Cardiac muscle cell (in vitro differentiated cells and primary cell): Measurements from ENCODE around the gene ZFYVE19. TPM values are rescaled to one million over a fixed set of nuclear protein-coding genes. Genes with fewer than 3 reads are reported as not detected.
"Not testable (repeated sequence)": the region's sequence is repeated elsewhere in the genome, so short reads cannot be mapped to it uniquely, and the experiment has no call there.

Experiments
- DNase-seq, 2 donors: peaks; one replicate each; pipeline versions ENCODE4 v3.0.0 to v3.0.0-alpha.2; 2010 to 2017; ENCODE audit warnings: low read depth in 1 of 2, low spot score in 1 of 2
- H3K27ac ChIP-seq: fragments of 200-600 bp; sonication (generic); 2 replicates; pipeline ENCODE4 v1.5.1; 2016
- H3K27me3 ChIP-seq: fragments of 200-600 bp; sonication (generic); 2 replicates; pipeline ENCODE4 v1.6.0; 2016; ENCODE audit warnings: control low read depth
- H3K36me3 ChIP-seq: fragments of 200-600 bp; sonication (generic); 2 replicates; pipeline ENCODE4 v1.5.1; 2016; ENCODE audit warnings: control low read depth
- H3K4me1 ChIP-seq: fragments of 200-600 bp; sonication (generic); 2 replicates; pipeline ENCODE4 v1.8.1; 2017; ENCODE audit warnings: low read depth, mild to moderate bottlenecking, mixed run types
- H3K4me3 ChIP-seq: fragments of 200-600 bp; sonication (generic); 2 replicates; pipeline ENCODE4 v1.5.1; 2016; ENCODE audit warnings: mild to moderate bottlenecking
- H3K9me3 ChIP-seq: fragments of 200-600 bp; sonication (generic); 2 replicates; pipeline ENCODE4 v1.5.1; 2017; ENCODE audit warnings: low read depth, mild to moderate bottlenecking, control low read depth
- polyA plus RNA-seq: library from polyadenylated mRNA; unstranded; fragments of >200 nt; fragmentation: Nextera tagmentation; extraction: Ambion mirVana; gene quantifications from 2 replicates; pipeline ENCODE4 v1.2.1, GENCODE V29; 2016
- total RNA-seq: library from RNA; depleted of rRNA; stranded (reverse); fragments of >200 nt; gene quantifications from 2 replicates; pipeline ENCODE4 v1.2.3, GENCODE V29; 2016
- TF ChIP-seq, protein P1 (sequence below): IDR thresholded peaks from 2 replicates; pipeline ENCODE4 v1.5.1; 2012; ENCODE audit warnings: low read depth, mild to moderate bottlenecking, low read length

ZFYVE19 gene
- total and polyA plus RNA-seq, 2 experiments from 2014 or later = 23.4 to 41.3 TPM

DNA sequence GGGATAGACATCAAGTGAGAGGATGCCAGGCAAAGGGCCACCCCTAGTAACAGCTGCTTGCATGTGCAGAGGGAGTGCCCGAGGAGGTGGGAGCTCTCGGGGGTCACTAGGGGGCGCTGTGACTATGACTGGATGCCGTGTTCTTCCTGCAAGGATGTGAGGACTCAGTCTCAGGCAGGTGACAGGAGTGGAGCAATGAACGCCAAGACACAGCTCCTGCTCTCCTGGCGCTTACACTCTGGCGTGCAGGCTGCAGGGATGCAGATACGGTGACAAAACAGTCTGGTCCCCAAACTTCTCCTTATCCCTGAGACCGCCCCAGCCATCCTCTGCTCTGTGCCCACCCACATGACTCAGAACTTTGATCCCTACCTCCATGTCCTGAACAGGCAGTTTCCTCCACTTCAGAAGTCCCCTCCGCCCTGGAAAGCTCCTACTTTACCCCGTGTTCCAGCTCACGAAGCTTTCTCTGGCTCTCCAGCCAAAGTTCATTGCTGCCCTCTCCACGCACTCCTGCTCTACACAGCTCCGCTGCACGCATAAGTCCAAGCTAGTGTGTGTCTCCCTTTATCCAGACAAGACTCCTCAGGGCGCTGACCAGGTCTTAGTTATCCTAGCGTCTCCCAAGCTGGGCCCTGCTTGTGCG, 52.4 kb downstream of the ZFYVE19 start:
- Histone ChIP-seq H3K27me3 (no peaks in the 10 kb centered on the region), H3K36me3 (no peaks in the 10 kb centered on the region), H3K4me1 (no peaks in the 10 kb centered on the region), H3K4me3 (no peak overlapping the region), H3K27ac (no peak overlapping the region), H3K9me3 (no peaks in the 10 kb centered on the region)
- DNase-seq = peak; percentile 84 to 86
- TF ChIP-seq, protein P1, sequence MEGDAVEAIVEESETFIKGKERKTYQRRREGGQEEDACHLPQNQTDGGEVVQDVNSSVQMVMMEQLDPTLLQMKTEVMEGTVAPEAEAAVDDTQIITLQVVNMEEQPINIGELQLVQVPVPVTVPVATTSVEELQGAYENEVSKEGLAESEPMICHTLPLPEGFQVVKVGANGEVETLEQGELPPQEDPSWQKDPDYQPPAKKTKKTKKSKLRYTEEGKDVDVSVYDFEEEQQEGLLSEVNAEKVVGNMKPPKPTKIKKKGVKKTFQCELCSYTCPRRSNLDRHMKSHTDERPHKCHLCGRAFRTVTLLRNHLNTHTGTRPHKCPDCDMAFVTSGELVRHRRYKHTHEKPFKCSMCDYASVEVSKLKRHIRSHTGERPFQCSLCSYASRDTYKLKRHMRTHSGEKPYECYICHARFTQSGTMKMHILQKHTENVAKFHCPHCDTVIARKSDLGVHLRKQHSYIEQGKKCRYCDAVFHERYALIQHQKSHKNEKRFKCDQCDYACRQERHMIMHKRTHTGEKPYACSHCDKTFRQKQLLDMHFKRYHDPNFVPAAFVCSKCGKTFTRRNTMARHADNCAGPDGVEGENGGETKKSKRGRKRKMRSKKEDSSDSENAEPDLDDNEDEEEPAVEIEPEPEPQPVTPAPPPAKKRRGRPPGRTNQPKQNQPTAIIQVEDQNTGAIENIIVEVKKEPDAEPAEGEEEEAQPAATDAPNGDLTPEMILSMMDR = peak; percentile 94

DNA sequence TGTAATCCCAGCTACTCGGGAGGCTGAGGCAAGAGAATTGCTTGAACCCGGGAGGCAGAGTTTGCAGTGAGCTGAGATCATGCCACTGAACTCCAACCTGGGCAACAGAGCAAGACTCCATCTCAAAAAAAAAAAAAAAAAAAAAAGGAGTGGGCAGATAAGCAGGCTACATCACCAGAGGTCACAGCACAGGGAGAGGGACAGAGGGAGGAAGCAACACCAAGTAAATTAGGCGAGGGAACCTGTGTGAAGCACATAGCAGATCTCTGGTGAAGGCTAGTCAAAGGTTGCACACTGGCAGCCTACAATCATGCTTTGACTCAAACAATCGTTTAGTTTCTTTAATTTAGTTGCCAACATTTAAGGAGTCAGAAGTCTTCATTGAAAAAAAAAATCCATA, 54.3 kb downstream of the ZFYVE19 start:
- DNase-seq, H3K27ac ChIP-seq, H3K9me3 ChIP-seq, H3K4me1 ChIP-seq, H3K4me3 ChIP-seq, H3K27me3 ChIP-seq, H3K36me3 ChIP-seq: not testable (repeated sequence)

DNA sequence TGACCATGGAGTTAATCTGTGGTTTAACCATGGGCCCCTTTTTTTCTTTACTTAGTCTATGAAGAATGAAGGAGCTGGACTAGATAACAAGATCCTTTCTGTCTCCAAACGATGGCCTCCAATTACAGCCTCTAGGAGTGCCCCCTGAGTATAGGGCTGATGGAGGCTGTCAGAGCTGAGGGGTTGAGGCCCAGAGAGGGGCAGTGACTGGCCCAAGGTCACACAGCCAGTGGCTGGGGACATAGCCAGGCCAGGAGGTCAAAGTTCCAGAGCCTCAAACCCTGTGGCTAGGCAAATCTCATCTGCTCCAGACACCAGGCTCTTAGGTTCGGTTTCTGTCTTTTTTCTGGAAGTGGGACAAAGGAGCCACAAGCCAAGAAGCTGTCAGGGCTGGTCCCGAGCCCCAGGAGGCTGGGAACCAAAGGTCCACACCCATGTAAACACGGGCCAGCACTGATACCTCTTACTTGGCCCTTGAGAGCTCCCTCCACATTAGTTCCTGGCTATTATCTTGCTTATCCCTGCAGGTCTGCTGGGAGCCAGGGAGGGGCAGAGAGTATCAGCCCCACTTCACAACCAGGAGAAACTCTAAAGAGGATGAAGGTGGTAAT, 56.9 kb downstream of the ZFYVE19 start:
- no peak for DNase-seq
- H3K36me3 ChIP-seq = no peaks in the 10 kb centered on the region
- no peaks in the 10 kb centered on the region for H3K4me1 ChIP-seq
- no peak overlapping the region for H3K27ac ChIP-seq
- H3K4me3 ChIP-seq = no peak overlapping the region
- no peaks in the 10 kb centered on the region for H3K9me3 ChIP-seq
- no peaks in the 10 kb centered on the region for H3K27me3 ChIP-seq
- TF ChIP-seq, protein P1 = no peak

Other genes with a start within 250 kb of the ZFYVE19 start
- 16.7 and 20.2 TPM in 2 replicates for gene CCDC32, start 242.0 kb upstream of the ZFYVE19 start, total RNA-seq
- gene CCDC32, start 242.0 kb upstream of the ZFYVE19 start, polyA plus RNA-seq = 22.6 and 26.2 TPM in 2 replicates
- gene RPUSD2, start 237.8 kb upstream of the ZFYVE19 start, total RNA-seq = 20.3 and 22.7 TPM in 2 replicates
- 19.7 and 20.3 TPM in 2 replicates for gene RPUSD2, start 237.8 kb upstream of the ZFYVE19 start, polyA plus RNA-seq
- gene KNL1, start 212.8 kb upstream of the ZFYVE19 start, total RNA-seq = 1.7 and 15.2 TPM in 2 replicates
- 1.4 and 12.1 TPM in 2 replicates for gene KNL1, start 212.8 kb upstream of the ZFYVE19 start, polyA plus RNA-seq
- 6.0 and 6.2 TPM in 2 replicates for gene RAD51, start 111.9 kb upstream of the ZFYVE19 start, total RNA-seq
- gene RAD51, start 111.9 kb upstream of the ZFYVE19 start, polyA plus RNA-seq = 10.6 and 17.5 TPM in 2 replicates
- 16.8 and 21.1 TPM in 2 replicates for gene RMDN3, start 51.8 kb upstream of the ZFYVE19 start, total RNA-seq
- gene RMDN3, start 51.8 kb upstream of the ZFYVE19 start, polyA plus RNA-seq = 24.5 and 28.6 TPM in 2 replicates
- gene GCHFR, start 43.0 kb upstream of the ZFYVE19 start, total RNA-seq = 66.7 and 129 TPM in 2 replicates
- 86.2 and 126 TPM in 2 replicates for gene GCHFR, start 43.0 kb upstream of the ZFYVE19 start, polyA plus RNA-seq
- gene C15orf62, start 37.1 kb upstream of the ZFYVE19 start, total RNA-seq = 1.2 and 1.6 TPM in 2 replicates
- gene C15orf62, start 37.1 kb upstream of the ZFYVE19 start, polyA plus RNA-seq = 1.5 and 2.8 TPM in 2 replicates
- 45.1 and 58.2 TPM in 2 replicates for gene DNAJC17, start 384 bp downstream of the ZFYVE19 start, total RNA-seq
- gene DNAJC17, start 384 bp downstream of the ZFYVE19 start, polyA plus RNA-seq = 57.2 and 71.3 TPM in 2 replicates
- gene PPP1R14D, start 21.6 kb downstream of the ZFYVE19 start, total RNA-seq = not detected in 2 replicates
- not detected in 2 replicates for gene PPP1R14D, start 21.6 kb downstream of the ZFYVE19 start, polyA plus RNA-seq
- 4.0 and 9.5 TPM in 2 replicates for gene SPINT1, start 37.0 kb downstream of the ZFYVE19 start, total RNA-seq
- gene SPINT1, start 37.0 kb downstream of the ZFYVE19 start, polyA plus RNA-seq = 5.3 TPM in 2 replicates
- 0.35 and 1.2 TPM in 2 replicates for gene RHOV, start 67.1 kb downstream of the ZFYVE19 start, total RNA-seq
- gene RHOV, start 67.1 kb downstream of the ZFYVE19 start, polyA plus RNA-seq = 0.84 and 1.5 TPM in 2 replicates
- gene VPS18, start 87.4 kb downstream of the ZFYVE19 start, total RNA-seq = 34.1 and 35.8 TPM in 2 replicates
- 20.5 and 28.7 TPM in 2 replicates for gene VPS18, start 87.4 kb downstream of the ZFYVE19 start, polyA plus RNA-seq
- 0.11 and 0.71 TPM in 2 replicates for gene DLL4, start 122.3 kb downstream of the ZFYVE19 start, total RNA-seq
- 0.42 TPM in 1 of 2 replicates, not detected in the other for gene DLL4, start 122.3 kb downstream of the ZFYVE19 start, polyA plus RNA-seq
- gene CHAC1, start 146.4 kb downstream of the ZFYVE19 start, total RNA-seq = 6.0 and 8.0 TPM in 2 replicates
- 3.1 and 5.0 TPM in 2 replicates for gene CHAC1, start 146.4 kb downstream of the ZFYVE19 start, polyA plus RNA-seq